ENCODE results near the gene LRRC59.

Gene LRRC59

GRCh38 chr17:50360486-50361115 is 36.7 kb downstream of the LRRC59 start:
- no peaks in the 10 kb centered on the region for H3K9me3 Mint-ChIP-seq
- no peak overlapping the region for H3K4me3 Mint-ChIP-seq
- TF ChIP-seq CTCF (IDR thresholded peaks at IDR 0.05; ENCODE audit: unreplicated experiment in 3 of 3) = no peak
- peaks cover 18% of the 10 kb centered on the region for H3K4me1 Mint-ChIP-seq
- H3K36me3 Mint-ChIP-seq (ENCODE audit: low read depth) = peaks cover 18% of the 10 kb centered on the region
- no peaks in the 10 kb centered on the region for H3K27me3 Mint-ChIP-seq (ENCODE audit: low read depth)
- no peak overlapping the region for H3K27ac Mint-ChIP-seq

- H3K4me1 Mint-ChIP-seq = peaks cover 18% of the 10 kb centered on the region
- TF ChIP-seq CTCF (IDR thresholded peaks at IDR 0.05; ENCODE audit: unreplicated experiment in 3 of 3) = no peak
- peaks cover 16% of the 10 kb centered on the region for H3K36me3 Mint-ChIP-seq (ENCODE audit: low read depth)
- H3K4me3 Mint-ChIP-seq = no peak overlapping the region
- no peak overlapping the region for H3K27ac Mint-ChIP-seq
- no peaks in the 10 kb centered on the region for H3K27me3 Mint-ChIP-seq (ENCODE audit: low read depth)
- no peaks in the 10 kb centered on the region for H3K9me3 Mint-ChIP-seq
Observed at GRCh38 chr17:50359998-50360461, 37.3 kb downstream of the LRRC59 start.

- no peaks in the 10 kb centered on the region for H3K27me3 Mint-ChIP-seq (ENCODE audit: low read depth)
- H3K9me3 Mint-ChIP-seq = no peaks in the 10 kb centered on the region
- no peak overlapping the region for H3K4me3 Mint-ChIP-seq
- H3K36me3 Mint-ChIP-seq (ENCODE audit: low read depth) = peaks cover 22% of the 10 kb centered on the region
- peaks cover 14% of the 10 kb centered on the region for H3K4me1 Mint-ChIP-seq
- no peak overlapping the region for H3K27ac Mint-ChIP-seq
- TF ChIP-seq CTCF (IDR thresholded peaks at IDR 0.05; ENCODE audit: unreplicated experiment in 3 of 3) = no peak
Observed at GRCh38 chr17:50359005-50359699, 38.2 kb downstream of the LRRC59 start.

- H3K9me3 Mint-ChIP-seq = no peaks in the 10 kb centered on the region
- no peaks in the 10 kb centered on the region for H3K27me3 Mint-ChIP-seq (ENCODE audit: low read depth)
- peaks cover 26% of the 10 kb centered on the region for H3K36me3 Mint-ChIP-seq (ENCODE audit: low read depth)
- no peak overlapping the region for H3K4me3 Mint-ChIP-seq
- no peak for TF ChIP-seq CTCF (IDR thresholded peaks at IDR 0.05; ENCODE audit: unreplicated experiment in 3 of 3)
- H3K27ac Mint-ChIP-seq = no peak overlapping the region
- H3K4me1 Mint-ChIP-seq = peaks cover 7% of the 10 kb centered on the region
Observed at GRCh38 chr17:50358177-50358576, 39.1 kb downstream of the LRRC59 start.

- no peak overlapping the region for H3K27ac Mint-ChIP-seq
- H3K36me3 Mint-ChIP-seq (ENCODE audit: low read depth) = peaks cover 33% of the 10 kb centered on the region
- no peaks in the 10 kb centered on the region for H3K9me3 Mint-ChIP-seq
Observed at GRCh38 chr17:50356892-50357510, 40.3 kb downstream of the LRRC59 start.

More at GRCh38 chr17:50356892-50357510, 40.3 kb downstream of the LRRC59 start:
- peaks cover 2% of the 10 kb centered on the region for H3K4me1 Mint-ChIP-seq
- no peak overlapping the region for H3K4me3 Mint-ChIP-seq
- no peaks in the 10 kb centered on the region for H3K27me3 Mint-ChIP-seq (ENCODE audit: low read depth)
- no peak for TF ChIP-seq CTCF (IDR thresholded peaks at IDR 0.05; ENCODE audit: unreplicated experiment in 3 of 3)

Data from nephron (organoid).